Uterus (tissue), 2 donors: ENCODE measurements around the gene NKX1-1.

ENCODE experiments used
- POLR2A ChIP-seq, 2 donors: fragments of 450-650 bp; IDR thresholded peaks; one replicate each; pipeline ENCODE4 v1.6.1; 2016; ENCODE audit warnings: antibody characterized with exemption in 2 of 2, mild to moderate bottlenecking in 1 of 2, moderate library complexity in 1 of 2
- TF ChIP-seq, protein P1 (sequence below), 4 experiments: fragments of 200-600 bp in 2 of 4; fragments of 450-650 bp in 2 of 4; sonication (generic) in 2 of 4; IDR thresholded peaks; one replicate each; pipeline ENCODE4 v1.5.1; 2016 to 2019; ENCODE audit warnings: antibody characterized with exemption in 4 of 4, mild to moderate bottlenecking in 2 of 4, moderate library complexity in 1 of 4

DNA sequence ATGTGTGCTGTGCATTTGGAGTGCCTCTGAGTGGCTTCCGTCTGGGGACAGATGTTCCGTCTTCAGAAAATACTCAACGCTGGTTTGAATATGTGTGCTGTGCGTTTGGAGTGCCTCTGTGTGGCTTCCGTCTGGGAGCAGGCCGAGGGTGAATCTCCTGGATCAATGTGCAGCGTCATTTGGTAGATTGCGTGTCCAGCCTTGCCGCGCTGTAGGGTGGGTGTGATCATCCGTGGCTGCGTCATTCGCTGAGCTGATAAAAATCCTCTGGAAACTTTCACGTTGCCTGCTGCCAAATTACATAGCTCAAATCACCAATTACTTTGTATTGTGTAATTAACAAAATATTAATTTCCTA, 47.1 kb downstream of the NKX1-1 start:
- no peak for TF ChIP-seq POLR2A (IDR thresholded peaks at IDR 0.05)
- TF ChIP-seq, protein P1, sequence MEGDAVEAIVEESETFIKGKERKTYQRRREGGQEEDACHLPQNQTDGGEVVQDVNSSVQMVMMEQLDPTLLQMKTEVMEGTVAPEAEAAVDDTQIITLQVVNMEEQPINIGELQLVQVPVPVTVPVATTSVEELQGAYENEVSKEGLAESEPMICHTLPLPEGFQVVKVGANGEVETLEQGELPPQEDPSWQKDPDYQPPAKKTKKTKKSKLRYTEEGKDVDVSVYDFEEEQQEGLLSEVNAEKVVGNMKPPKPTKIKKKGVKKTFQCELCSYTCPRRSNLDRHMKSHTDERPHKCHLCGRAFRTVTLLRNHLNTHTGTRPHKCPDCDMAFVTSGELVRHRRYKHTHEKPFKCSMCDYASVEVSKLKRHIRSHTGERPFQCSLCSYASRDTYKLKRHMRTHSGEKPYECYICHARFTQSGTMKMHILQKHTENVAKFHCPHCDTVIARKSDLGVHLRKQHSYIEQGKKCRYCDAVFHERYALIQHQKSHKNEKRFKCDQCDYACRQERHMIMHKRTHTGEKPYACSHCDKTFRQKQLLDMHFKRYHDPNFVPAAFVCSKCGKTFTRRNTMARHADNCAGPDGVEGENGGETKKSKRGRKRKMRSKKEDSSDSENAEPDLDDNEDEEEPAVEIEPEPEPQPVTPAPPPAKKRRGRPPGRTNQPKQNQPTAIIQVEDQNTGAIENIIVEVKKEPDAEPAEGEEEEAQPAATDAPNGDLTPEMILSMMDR (IDR thresholded peaks at IDR 0.05) = no peak
